Measurements from ENCODE around the gene CPN1. TPM values are rescaled to one million over a fixed set of nuclear protein-coding genes. Genes with fewer than 3 reads are reported as not detected.
"Not testable (repeated sequence)": the region's sequence is repeated elsewhere in the genome, so short reads cannot be mapped to it uniquely, and the experiment has no call there.

The CPN1 gene
- total and polyA plus RNA-seq, 5 experiments from 2014 or later = not detected

DNA sequence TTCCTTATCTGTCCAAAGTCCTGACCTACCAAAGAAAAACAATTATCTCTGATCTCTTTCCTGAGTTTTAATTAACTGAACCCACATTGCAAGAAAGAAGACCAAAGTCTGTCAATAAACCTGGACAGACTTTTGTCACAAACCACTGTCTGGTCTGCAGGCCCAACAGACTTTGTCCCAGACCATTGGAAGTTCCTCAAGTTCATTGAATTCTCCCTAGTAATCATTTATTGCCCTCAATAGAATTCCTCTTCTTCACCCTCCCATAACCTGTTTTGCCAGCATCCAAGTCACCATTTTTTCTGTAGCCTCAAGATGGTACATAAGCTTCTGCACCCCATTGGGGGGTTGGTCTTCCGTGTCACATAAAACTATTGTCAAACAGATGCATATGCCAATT lies 68.0 kb downstream of the CPN1 start:
- Mint-ChIP-seq H3K36me3 (no peaks in the 10 kb centered on the region), H3K27me3 (peaks cover 0 to 4% (median 2%) of the 10 kb centered on the region in 5 donors), H3K4me1 (peaks cover 5 to 29% (median 18%) of the 10 kb centered on the region in 4 donors), H3K9me3 (no peaks in the 10 kb centered on the region), H3K4me3 (no peak overlapping the region), H3K27ac (peak overlapping the region in 2 of 10 donors; percentile 2 to 36)
- DNase-seq (no peak), ATAC-seq (no peak)
- POLR2A ChIA-PET = no interaction called here

DNA sequence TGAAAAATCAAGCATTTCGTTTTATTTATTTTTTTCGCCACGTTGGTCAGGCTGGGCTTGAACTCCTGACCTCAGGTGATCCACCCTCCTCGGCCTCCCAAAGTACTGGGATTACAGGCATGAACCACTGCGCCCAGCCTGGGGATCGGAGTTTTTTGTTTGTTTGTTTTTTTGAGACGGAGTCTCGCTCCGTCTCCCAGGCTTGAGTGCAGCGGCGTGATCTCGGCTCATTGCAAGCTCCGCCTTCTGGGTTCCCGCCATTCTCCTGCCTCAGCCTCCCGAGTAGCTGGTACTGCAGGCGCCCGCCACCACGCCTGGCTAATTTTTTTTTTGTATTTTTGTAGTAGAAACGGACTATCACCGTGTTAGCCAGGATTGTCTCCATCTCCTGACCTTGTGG lies 69.8 kb downstream of the CPN1 start:
- H3K4me1 Mint-ChIP-seq = peaks cover 11 to 46% (median 28%) of the 10 kb centered on the region in 4 donors
- POLR2A ChIA-PET, ATAC-seq, H3K36me3 Mint-ChIP-seq, H3K27ac Mint-ChIP-seq, H3K9me3 Mint-ChIP-seq, H3K4me3 Mint-ChIP-seq, H3K27me3 Mint-ChIP-seq, DNase-seq: not testable (repeated sequence)

DNA sequence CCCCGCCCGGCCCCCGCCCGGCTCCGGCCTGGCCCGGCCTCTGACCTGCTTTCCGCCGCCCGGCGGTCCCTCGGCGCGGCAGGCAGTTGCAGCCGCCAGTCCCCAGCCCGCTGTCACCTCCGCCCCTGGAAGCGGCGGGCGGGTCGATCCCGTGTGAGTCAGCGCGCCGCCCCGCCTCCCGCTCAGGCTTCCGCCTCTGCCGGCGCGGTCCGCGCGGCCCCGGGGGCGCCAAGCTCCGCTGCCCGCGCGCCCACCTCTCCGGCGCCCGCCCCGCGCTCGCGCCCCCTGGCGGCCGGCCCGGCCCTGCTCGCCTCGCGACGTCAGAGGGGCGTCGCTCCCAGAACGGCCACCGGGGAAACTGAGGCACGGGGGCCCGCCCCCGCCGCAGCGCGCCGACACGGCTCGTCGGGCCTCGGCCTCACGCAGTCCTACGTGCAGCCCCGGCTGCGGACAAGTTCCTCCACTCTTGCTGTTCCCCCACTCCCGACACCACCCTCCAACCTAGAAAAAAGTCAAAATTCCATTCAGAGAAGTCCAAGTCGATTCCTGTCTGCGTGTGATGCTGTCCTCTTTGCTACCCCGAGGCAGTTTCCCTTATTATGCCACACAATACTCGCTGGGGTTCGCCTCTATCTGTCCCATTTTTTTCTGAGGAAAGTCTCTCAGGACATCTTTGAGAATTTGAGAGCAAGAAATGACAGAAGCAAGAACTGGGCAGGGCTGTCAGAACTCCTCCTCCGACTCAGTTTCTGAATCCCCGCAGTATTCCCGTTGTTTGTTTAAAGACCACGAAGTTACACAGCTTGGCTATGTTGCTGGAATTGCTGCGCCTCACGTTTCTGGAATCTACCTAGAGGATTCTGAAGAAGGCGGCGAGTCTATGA lies 71.6 kb downstream of the CPN1 start, which contains the start of gene DNMBP:
TSS of gene DNMBP (minus strand) at position 155 of the 884 bp plus-strand sequence. CDS start 37,823 bp downstream, outside the sequence.
- ATAC-seq (peak; percentile 95 to 96), DNase-seq (peak; percentile 71 to 87 (median 82))
- H3K9me3 Mint-ChIP-seq = no peaks in the 10 kb centered on the region
- peak within 1 kb of the TSS; percentile 70 to 96 (median 82) for H3K27ac Mint-ChIP-seq
- H3K27me3 Mint-ChIP-seq = no peaks in the 10 kb centered on the region
- H3K4me3 Mint-ChIP-seq = peak within 1 kb of the TSS; percentile 86 to 96 (median 93)
- POLR2A ChIA-PET = interaction anchor here (0.7 to 1.7 kb wide), 2 partner anchors 164 to 389 kb away, joined by 3 to 16 read pairs; no protein-coding TSS in a partner anchor
- H3K36me3 Mint-ChIP-seq = no peaks in the 10 kb centered on the region
- H3K4me1 Mint-ChIP-seq = peaks cover 13 to 63% (median 41%) of the 10 kb centered on the region in 4 donors

DNA sequence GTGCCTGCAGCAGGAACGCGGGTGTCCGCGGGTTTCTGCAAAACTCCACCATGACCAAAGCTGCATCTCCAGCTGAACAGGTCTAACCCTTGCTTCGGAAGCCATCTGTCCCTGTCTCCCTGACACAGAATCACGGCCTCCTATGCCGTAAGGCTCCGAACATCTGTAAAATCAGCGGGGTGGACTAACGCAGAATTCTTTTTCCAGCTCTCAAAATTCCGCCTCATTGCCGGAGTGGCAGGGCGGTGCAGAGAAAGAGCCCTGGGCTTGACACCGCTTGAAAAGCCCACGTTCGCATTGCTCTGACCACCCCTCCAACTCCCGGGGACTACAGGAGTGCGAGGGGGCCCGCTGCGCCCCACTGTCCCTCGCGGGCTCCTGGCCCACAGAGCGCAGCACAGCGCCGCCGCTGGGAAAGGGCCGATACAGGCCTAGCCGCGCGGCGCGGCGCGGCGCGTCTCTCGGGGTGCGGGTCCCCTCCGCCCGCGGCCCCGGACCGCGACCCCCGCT lies 72.3 kb downstream of the CPN1 start:
- Mint-ChIP-seq H3K27me3 (no peaks in the 10 kb centered on the region), H3K9me3 (no peaks in the 10 kb centered on the region), H3K4me1 (peaks cover 13 to 65% (median 42%) of the 10 kb centered on the region in 4 donors), H3K27ac (peak overlapping the region in 7 of 10 donors; percentile 16 to 68 (median 47)), H3K36me3 (no peaks in the 10 kb centered on the region), H3K4me3 (peak overlapping the region; percentile 79 to 91 (median 85))
- ATAC-seq (peak; percentile 84), DNase-seq (no peak)
- POLR2A ChIA-PET = interaction anchor here (1.7 kb wide), 1 partner anchor 163 kb away, joined by 16 read pairs; no protein-coding TSS in a partner anchor

DNA sequence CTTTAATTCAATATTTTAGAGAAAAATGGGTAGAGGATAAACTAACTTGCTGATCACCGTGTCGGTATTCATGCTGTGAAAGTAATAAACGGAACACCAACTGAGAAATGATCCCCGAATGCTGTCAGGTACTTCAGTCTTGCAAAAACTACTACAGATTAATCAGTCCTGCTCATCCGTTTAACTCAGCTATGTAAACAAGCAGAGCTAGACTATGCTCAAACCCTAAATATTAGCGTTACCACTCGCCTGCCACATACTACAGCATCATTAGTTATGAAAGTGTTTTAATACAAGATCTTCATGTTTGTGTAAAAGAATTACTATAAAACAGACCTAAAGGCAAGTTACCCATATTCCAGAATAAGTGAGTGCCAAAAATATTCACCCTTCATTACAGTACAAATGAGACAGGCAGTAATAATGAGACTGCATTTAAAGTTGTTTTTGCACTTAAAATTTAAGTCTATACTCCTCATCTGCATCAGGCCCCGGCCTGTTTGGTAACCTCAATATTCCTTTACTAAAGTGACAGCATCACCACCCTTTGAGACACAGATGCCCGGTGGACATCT lies 72.9 kb downstream of the CPN1 start:
- H3K4me1 Mint-ChIP-seq = peaks cover 13 to 59% (median 42%) of the 10 kb centered on the region in 4 donors
- peak overlapping the region; percentile 79 to 91 (median 85) for H3K4me3 Mint-ChIP-seq
- DNase-seq (peak in 1 of 10 donors; percentile 1), ATAC-seq (no peak)
- peak overlapping the region in 6 of 10 donors; percentile 27 to 68 (median 50) for H3K27ac Mint-ChIP-seq
- H3K27me3 Mint-ChIP-seq = no peaks in the 10 kb centered on the region
- no peaks in the 10 kb centered on the region for H3K9me3 Mint-ChIP-seq
- POLR2A ChIA-PET = interaction anchor here (1.7 kb wide), 1 partner anchor 163 kb away, joined by 16 read pairs; no protein-coding TSS in a partner anchor
- H3K36me3 Mint-ChIP-seq = no peaks in the 10 kb centered on the region

DNA sequence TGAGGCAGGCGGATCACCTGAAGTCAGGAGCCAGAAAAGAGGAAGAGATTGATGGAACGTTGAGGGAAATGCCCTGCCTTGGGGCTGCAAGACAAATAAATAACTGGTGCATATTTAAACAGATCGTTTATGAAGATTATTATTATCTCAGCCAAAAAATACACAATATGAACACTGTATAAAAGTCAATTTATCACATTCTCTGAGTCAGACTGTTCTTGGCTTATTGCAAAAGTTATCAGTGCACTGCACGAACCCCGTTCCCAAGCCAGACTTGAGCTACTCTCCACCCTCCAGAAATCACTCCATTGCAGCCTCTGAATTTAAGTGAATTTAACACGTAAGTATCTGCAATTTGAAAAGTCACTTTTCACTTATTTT lies 73.5 kb downstream of the CPN1 start:
- H3K4me3 Mint-ChIP-seq = peak overlapping the region; percentile 34 to 91 (median 75)
- no peak for ATAC-seq
- peak overlapping the region in 3 of 10 donors; percentile 33 to 53 (median 43) for H3K27ac Mint-ChIP-seq
- H3K36me3 Mint-ChIP-seq = no peaks in the 10 kb centered on the region
- POLR2A ChIA-PET = no interaction called here
- DNase-seq = no peak
- H3K9me3 Mint-ChIP-seq = no peaks in the 10 kb centered on the region
- H3K4me1 Mint-ChIP-seq = peaks cover 13 to 56% (median 42%) of the 10 kb centered on the region in 4 donors
- no peaks in the 10 kb centered on the region for H3K27me3 Mint-ChIP-seq

DNA sequence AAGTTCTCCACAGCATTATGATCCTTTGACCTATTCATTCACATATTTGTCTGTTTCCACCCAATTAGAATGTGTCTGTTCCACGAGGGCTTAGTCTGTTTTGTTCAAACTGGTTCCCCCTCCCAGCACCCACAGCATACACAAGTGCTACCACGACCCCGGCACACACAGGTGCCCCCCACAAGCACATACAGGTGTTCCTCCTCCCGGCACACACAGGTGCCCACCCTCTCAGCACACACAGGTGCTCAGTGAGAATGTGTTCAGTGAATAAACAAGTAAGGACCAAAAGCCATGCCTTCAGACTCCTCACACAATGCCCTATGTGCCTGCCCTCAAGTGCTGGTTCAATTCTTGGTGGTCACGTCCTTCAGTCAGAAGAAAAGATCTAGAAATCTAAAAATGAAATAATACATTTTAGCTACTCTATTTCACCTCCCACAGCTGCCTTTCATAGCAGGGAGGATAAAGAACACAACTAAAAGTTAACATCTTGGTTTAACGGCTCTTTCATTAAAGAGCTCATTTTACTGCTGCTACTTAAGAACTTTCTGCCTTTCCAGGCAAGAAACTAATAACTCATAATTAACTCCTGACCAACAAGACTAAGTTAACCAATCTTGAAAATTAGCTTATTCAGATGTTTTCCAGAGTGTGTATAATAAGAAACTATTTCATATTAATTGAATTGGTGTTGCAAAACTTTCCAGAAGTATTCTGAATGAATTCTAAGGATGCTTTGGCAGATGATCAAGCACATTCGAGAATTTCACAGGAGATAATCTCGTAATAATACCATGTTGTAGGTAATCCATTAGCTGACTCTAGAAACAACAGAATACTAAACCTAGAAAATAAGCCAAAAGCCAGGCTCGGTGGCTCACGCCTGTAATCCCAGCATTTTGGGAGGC lies 74.2 kb downstream of the CPN1 start:
- Mint-ChIP-seq H3K4me3 (peak overlapping the region; percentile 12 to 91 (median 62)), H3K4me1 (peaks cover 13 to 55% (median 42%) of the 10 kb centered on the region in 4 donors), H3K9me3 (no peaks in the 10 kb centered on the region), H3K27ac (peak overlapping the region in 6 of 10 donors; percentile 1 to 58 (median 38)), H3K27me3 (no peaks in the 10 kb centered on the region), H3K36me3 (no peaks in the 10 kb centered on the region)
- POLR2A ChIA-PET = no interaction called here
- DNase-seq (no peak), ATAC-seq (no peak)

DNA sequence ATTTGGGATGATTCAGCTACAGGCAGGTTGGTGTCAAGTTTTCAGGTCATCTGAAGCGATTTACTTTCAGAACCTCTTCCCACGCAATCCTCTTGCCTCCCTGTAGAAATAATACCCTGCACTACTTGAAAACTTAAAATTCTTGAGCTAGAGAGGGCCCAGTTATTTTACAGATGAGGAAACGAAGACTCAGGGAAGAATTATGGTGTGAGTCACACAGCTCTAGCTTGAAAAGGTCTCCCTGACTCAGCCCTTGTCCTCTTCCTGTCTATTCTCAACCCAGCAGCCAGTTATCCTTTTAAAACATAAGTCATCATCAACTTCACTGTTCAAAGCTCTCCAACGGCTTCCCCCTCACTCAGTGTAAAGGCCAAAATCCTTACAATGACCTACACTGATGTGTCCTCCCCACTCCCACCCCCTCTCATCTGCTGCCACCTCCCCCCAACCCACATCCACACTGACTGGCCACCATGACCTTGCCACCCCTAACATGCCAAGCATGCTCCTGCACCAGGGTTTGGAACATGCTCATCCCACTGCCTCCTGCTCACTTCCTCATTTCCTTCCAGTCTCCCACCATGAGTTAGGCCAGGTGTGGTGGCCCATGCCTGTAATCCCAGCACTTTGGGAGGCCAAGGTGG lies 75.3 kb downstream of the CPN1 start:
- Mint-ChIP-seq H3K9me3 (no peaks in the 10 kb centered on the region), H3K4me3 (peak overlapping the region in 2 of 10 donors; percentile 4 to 63), H3K27me3 (no peaks in the 10 kb centered on the region), H3K27ac (peak overlapping the region in 3 of 10 donors; percentile 26 to 87 (median 32)), H3K36me3 (peaks cover 0 to 3% (median 3%) of the 10 kb centered on the region in 3 donors), H3K4me1 (peaks cover 13 to 55% (median 42%) of the 10 kb centered on the region in 4 donors)
- DNase-seq = peak in 1 of 10 donors; percentile 13
- ATAC-seq = no peak
- POLR2A ChIA-PET = no interaction called here

DNA sequence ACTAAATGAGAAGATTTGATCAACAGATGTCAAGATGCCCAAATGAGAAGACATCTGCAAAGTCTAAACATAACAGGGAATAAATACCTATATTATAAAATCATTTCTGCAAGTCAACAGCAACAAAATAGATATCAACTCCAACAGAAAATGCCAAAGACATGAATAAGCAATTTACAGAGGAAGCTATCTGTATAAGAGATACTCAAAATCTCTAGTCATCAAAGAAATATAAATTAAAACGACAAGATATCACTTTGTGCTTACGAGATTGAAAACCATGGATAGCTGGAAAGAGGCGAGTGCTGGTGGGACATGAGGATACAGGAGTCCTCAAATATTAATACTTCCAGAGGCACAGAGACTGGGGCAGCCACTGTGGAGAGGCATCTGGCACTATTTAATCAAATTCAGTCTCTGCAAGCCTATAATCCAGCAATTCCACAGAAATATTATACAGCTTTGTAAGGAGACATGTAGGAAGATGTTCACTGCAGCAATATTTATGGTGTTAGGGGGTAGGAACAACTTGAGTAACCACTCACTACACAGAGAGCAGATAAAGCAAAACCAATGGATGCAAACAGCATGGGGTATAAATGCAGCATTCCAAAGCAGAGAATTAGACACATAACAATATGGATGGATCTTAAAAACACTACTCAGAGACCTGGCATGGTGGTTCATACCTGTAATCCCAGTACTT lies 76.7 kb downstream of the CPN1 start:
- POLR2A ChIA-PET = no interaction called here
- Mint-ChIP-seq H3K4me1 (peaks cover 8 to 47% (median 32%) of the 10 kb centered on the region in 4 donors), H3K4me3 (no peak overlapping the region), H3K27me3 (no peaks in the 10 kb centered on the region), H3K9me3 (no peaks in the 10 kb centered on the region), H3K27ac (no peak overlapping the region), H3K36me3 (peaks cover 0 to 7% (median 3%) of the 10 kb centered on the region in 3 donors)
- ATAC-seq (no peak), DNase-seq (no peak)

DNA sequence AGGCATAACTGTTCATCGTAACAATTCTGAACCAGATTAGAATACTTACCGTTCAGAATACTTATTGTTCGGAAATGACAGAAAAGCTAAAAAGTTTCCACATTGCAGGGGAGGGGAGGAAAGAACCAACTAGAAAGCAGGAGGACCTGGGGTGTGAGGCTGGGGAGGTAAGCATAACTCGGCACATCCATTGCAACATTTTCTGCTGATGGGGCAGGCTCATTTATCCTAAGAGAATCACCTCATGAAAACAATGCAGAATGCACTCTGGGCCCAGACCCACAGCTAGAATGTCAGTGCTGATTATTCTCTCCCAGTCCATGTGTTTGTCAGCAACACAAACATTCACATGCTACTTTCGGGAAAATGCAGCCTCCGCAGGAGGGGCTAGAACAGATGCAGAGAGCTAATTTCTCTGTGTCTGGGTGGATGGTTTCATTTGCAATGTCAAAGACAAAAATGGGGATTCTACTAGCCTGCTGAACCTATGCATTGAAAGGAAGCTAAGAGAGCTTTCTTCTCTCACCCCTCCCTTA lies 81.5 kb downstream of the CPN1 start:
- DNase-seq (no peak), ATAC-seq (no peak)
- POLR2A ChIA-PET = interaction anchor here (0.6 kb wide), 1 partner anchor 572 kb away, joined by 4 read pairs; no protein-coding TSS in a partner anchor
- Mint-ChIP-seq H3K27me3 (no peaks in the 10 kb centered on the region), H3K4me3 (no peak overlapping the region), H3K27ac (no peak overlapping the region), H3K4me1 (peaks cover 4 to 26% (median 10%) of the 10 kb centered on the region in 4 donors), H3K36me3 (peaks cover 0 to 9% (median 3%) of the 10 kb centered on the region in 3 donors), H3K9me3 (no peaks in the 10 kb centered on the region)
